ENCODE measurements around the gene KLHL34. TPM values are rescaled to one million over a fixed set of nuclear protein-coding genes. Genes with fewer than 3 reads are reported as not detected.

Gene KLHL34
- total RNA-seq, 2 donors from 2014 or later, result 0.79 to 0.94 TPM

DNA sequence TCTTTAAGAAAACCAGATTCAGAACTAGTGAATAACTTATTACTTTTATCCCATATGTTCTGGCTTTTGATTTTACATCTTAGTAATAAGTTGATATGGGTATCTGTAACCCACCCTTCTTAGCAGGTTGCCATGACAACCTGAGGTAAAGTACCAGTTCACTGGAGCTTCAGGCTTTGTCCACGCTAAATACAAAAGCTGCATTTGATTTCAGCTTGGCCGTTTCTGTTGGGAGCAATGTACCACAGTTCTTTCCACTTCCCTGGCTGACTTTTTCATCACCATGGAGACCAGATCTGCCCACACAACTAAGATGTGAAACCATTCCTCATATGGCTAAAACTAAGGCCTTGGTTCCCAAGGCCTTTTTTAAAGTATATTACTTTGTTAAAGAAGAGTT is 26.1 kb downstream of the KLHL34 start:
- ATAC-seq (replicated peaks in 1 of 2), result no peak
- Mint-ChIP-seq H3K27me3 (ENCODE audit: low read depth) (no peaks in the 10 kb centered on the region), H3K36me3 (ENCODE audit: insufficient read depth in 2 of 2) (peaks cover 0 to 3% of the 10 kb centered on the region in 2 donors)

DNA sequence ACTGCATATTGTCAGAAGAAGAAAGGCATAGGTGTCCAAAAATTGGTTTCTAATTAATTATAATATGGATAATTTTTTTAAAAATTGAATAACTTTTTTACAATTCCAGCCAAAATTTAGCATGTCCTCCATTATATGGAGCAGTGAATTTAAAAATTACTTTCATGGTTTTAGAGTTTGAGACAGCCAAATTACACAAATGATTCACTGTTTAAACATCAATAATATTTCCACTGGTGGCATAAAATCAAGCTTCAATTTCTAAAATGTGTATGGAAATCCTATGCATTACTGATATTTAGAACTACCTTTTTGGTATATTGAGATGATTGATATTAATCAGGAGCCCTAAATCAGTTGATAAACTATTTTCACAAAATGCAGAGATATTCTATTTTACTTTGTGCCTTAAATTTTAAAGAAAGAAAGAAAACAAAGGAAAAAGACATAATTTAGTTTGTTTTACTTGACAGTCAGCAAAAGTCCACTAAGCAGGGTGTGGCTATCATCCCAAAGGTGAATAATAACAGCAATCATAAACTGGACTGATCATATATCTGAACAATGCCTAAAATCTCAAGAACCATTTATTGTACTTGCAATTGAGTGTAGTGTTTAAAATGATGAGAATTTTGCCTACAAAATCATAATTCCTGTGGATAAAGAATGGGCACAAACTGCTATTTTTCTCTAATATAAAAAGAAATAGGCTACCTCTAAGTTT is 34.2 kb downstream of the KLHL34 start:
- Mint-ChIP-seq H3K4me1 (ENCODE audit: low read depth) (no peaks in the 10 kb centered on the region), H3K4me3 (no peak overlapping the region), H3K27me3 (ENCODE audit: low read depth) (no peaks in the 10 kb centered on the region), H3K9me3 (peaks cover 0 to 2% of the 10 kb centered on the region in 2 donors), H3K36me3 (ENCODE audit: insufficient read depth in 2 of 2) (peaks cover 0 to 3% of the 10 kb centered on the region in 2 donors), H3K27ac (no peak overlapping the region)
- no peak for DNase-seq
- ATAC-seq (replicated peaks in 1 of 2), result no peak

More for the DNA sequence above, 26.1 kb downstream of the KLHL34 start:
- H3K4me1 Mint-ChIP-seq (ENCODE audit: low read depth), result no peaks in the 10 kb centered on the region
- no peaks in the 10 kb centered on the region for H3K9me3 Mint-ChIP-seq
- no peak for DNase-seq
- H3K4me3 Mint-ChIP-seq, result no peak overlapping the region
- no peak overlapping the region for H3K27ac Mint-ChIP-seq

DNA sequence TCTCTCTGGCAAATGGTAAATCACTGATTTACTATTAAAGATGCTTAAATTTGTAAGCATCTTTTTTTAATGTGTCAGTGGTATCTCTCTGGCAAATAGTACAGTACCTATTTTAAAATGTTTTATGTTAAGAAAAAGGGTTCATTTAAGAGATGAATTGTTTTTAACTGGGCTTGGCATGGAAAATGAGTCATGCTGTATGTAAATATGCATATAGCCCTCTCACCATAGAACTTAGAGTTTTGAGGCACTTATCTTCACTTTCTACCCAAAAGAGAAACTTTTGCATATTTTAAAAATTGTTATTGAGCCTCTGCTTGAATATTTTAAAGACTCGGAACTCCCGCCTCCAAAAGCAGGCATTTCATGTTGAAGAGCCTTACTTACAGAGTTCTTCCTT is 37.9 kb downstream of the KLHL34 start:
- no peak for DNase-seq
- Mint-ChIP-seq H3K4me1 (ENCODE audit: low read depth) (no peaks in the 10 kb centered on the region), H3K36me3 (ENCODE audit: insufficient read depth in 2 of 2) (no peaks in the 10 kb centered on the region), H3K27me3 (ENCODE audit: low read depth) (no peaks in the 10 kb centered on the region), H3K27ac (no peak overlapping the region), H3K9me3 (no peaks in the 10 kb centered on the region), H3K4me3 (no peak overlapping the region)
- no peak for ATAC-seq (replicated peaks in 1 of 2)

DNA sequence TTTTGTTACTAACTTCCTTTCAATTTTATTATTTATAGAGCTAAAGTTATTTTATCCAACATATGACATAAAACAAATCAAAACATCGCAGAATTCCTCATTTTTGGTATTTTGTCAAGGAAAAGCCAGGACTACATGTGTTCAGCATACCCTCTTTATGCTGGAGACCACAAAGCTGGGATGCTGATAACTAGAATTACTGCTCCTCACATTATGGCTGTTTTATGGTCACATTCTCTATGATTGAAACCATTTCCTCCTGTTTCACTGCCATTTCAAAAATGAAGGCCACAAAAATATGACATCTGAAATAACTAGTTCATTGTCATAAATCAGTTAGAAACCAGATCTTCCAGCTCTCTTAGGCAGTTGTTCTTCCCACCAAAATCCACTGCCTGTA is 41.7 kb downstream of the KLHL34 start:
- H3K9me3 Mint-ChIP-seq, result no peaks in the 10 kb centered on the region
- no peak overlapping the region for H3K4me3 Mint-ChIP-seq
- no peak for DNase-seq
- no peak overlapping the region for H3K27ac Mint-ChIP-seq
- H3K27me3 Mint-ChIP-seq (ENCODE audit: low read depth), result no peaks in the 10 kb centered on the region
- H3K36me3 Mint-ChIP-seq (ENCODE audit: insufficient read depth in 2 of 2), result no peaks in the 10 kb centered on the region
- no peaks in the 10 kb centered on the region for H3K4me1 Mint-ChIP-seq (ENCODE audit: low read depth)
- ATAC-seq (replicated peaks in 1 of 2), result no peak

DNA sequence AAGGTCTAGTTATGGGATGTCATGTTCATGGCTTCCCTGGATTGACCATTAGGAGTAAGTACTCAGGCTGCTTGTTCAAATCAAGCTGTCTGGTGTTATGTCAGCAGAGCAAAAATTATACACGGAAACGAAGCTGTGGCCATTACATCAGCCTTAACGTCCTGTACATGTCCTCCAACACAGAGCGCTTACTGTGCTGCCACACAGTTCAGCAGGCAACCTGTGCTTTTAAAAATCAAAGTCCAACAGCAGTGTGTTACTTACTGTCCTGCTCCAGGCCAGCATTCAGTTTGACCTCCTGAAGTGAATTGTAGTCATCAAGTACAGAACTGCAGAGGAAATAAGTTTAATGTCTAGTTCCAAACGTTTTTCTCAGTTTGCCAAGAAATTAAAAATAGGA is 46.0 kb downstream of the KLHL34 start:
- DNase-seq (no peak), ATAC-seq (replicated peaks in 1 of 2) (no peak)
- H3K4me3 Mint-ChIP-seq, result no peak overlapping the region

DNA sequence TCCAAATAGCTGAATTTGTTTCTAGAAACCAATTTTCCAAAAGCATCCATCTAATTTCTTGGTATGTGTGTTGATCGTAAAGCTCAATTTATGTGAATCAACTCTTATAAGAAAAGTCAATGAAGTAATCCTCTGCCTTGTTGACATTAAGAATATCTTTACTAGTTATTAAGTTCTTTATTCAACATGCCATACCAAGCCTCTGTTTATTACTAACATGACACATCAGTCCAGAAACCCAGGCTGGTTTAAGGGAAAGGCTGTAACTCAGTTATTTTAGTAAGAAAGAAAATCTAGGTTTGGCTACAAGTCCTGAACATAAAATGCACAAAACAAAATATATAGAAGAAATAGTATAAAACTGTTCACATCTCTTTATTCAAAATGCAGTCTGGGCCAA is 48.0 kb downstream of the KLHL34 start:
- Mint-ChIP-seq H3K36me3 (ENCODE audit: insufficient read depth in 2 of 2) (peaks cover 0 to 1% of the 10 kb centered on the region in 2 donors), H3K9me3 (no peaks in the 10 kb centered on the region), H3K4me3 (no peak overlapping the region), H3K27me3 (ENCODE audit: low read depth) (no peaks in the 10 kb centered on the region), H3K4me1 (ENCODE audit: low read depth) (no peaks in the 10 kb centered on the region), H3K27ac (no peak overlapping the region)
- no peak for DNase-seq
- ATAC-seq (replicated peaks in 1 of 2), result no peak

More for the DNA sequence above, 46.0 kb downstream of the KLHL34 start:
- H3K4me1 Mint-ChIP-seq (ENCODE audit: low read depth), result no peaks in the 10 kb centered on the region
- H3K27me3 Mint-ChIP-seq (ENCODE audit: low read depth), result no peaks in the 10 kb centered on the region
- H3K36me3 Mint-ChIP-seq (ENCODE audit: insufficient read depth in 2 of 2), result peaks cover 0 to 1% of the 10 kb centered on the region in 2 donors
- no peaks in the 10 kb centered on the region for H3K9me3 Mint-ChIP-seq
- H3K27ac Mint-ChIP-seq, result no peak overlapping the region

DNA sequence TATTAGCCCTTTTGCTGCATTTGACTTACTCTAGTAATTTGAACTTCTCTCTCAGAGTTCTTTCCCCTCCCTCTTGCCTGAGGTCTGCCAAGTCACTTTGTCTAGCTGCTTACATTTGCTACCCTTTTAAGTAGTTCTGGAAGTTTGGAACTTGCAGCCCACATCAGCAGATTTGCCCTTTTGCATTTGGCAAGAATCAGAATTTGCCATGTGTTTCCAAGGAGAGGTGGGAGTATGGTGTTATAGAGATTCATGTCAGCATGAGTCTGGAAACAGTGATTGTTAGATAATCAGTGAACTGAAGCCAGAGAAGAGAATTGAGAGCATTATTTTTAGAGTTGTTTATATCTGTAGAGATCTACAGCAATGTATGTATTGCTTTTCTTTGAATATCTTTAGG is 52.1 kb downstream of the KLHL34 start:
- Mint-ChIP-seq H3K4me1 (ENCODE audit: low read depth) (no peaks in the 10 kb centered on the region), H3K27me3 (ENCODE audit: low read depth) (no peaks in the 10 kb centered on the region), H3K9me3 (no peaks in the 10 kb centered on the region), H3K4me3 (no peak overlapping the region), H3K36me3 (ENCODE audit: insufficient read depth in 2 of 2) (peaks cover 0 to 1% of the 10 kb centered on the region in 2 donors), H3K27ac (no peak overlapping the region)
- ATAC-seq (replicated peaks in 1 of 2) (no peak), DNase-seq (no peak)

Other genes starting within 250 kb of the KLHL34 start
- not detected for gene SMPX, start 99.8 kb upstream of the KLHL34 start, total RNA-seq
- 1 to 10 TPM; 7.6 to 7.7 TPM for gene MBTPS2, start 181.3 kb upstream of the KLHL34 start, total RNA-seq
- gene YY2, start 197.7 kb upstream of the KLHL34 start, total RNA-seq, result 1 to 10 TPM; 1.0 to 1.1 TPM

All from activated T-cell treated with anti-CD3 and anti-CD28 coated beads, Interleukin-2, amount 50 U/mL, for 72 hours (primary cell).